CD4-positive, alpha-beta T cell treated with Interleukin-6 for 4 hours (primary cell): ENCODE data around the gene MAGI1.

Experiments used
- DNase-seq: peaks from one replicate; pipeline ENCODE4 v3.0.0-alpha.2; 2020; ENCODE audit warnings: mixed read lengths

Gene MAGI1

GRCh38 chr3:65500398-65501306 lies 538.1 kb downstream of the MAGI1 start:
- no peak for DNase-seq

DNA sequence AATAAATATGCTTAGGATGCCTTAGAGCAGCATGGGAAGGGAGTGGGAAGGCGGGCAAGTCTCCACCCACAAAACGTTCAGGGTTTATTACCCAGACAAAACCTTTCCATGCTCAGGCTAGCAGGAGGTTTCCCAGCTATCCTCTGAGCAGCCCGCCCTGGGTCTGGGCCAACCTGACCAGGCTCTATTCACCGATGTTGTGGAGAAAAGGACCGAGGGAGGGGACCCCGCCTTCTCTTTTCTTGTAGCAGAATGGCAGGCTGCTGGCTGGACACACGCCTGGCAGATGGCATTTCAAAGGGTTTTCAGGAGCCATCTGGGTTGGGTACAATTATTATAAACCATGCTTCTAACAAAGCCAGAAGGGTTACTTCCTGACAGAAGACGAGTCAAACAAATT lies 540.9 kb downstream of the MAGI1 start:
- no peak for DNase-seq

GRCh38 chr3:65497236-65497635 lies 541.5 kb downstream of the MAGI1 start:
- no peak for DNase-seq

DNA sequence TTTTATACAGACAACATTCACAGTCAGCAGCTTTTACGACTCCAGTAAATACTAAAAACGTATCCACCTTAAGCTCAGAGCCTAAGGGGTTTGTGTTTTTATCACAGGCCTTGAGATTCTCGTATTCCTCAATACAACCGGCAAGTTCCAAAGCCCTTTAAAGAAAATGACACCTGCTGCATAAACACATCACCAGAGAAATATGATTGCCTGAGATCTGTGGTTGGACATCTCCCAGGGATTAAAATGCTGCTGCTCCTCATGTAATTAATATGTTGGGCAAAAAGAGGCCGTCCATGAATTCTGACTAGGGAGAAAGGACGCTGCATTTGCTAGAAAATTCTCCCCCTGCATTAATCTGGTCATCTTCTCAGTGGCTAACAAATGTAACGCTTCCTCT lies 544.8 kb downstream of the MAGI1 start:
- DNase-seq, result no peak

GRCh38 chr3:65493371-65493882 lies 545.3 kb downstream of the MAGI1 start:
- DNase-seq, result no peak

DNA sequence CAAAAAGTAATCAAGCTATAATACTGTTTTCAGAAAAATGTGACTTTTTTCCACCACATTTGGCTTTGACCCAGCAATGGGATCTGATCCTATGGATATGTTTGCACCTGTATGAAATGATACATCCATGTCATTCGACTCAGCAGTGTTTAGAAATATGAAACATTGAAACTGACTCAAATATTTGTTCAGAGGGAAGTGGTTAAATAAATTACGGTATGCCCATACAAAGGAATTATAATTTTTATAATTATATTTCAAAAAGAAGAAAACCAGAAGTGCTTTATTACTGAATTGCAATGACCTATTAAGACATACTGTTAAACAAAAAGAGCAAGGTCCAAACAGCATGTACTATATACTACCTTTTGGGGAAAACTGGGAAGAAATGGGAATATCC lies 546.5 kb downstream of the MAGI1 start:
- DNase-seq, result no peak

DNA sequence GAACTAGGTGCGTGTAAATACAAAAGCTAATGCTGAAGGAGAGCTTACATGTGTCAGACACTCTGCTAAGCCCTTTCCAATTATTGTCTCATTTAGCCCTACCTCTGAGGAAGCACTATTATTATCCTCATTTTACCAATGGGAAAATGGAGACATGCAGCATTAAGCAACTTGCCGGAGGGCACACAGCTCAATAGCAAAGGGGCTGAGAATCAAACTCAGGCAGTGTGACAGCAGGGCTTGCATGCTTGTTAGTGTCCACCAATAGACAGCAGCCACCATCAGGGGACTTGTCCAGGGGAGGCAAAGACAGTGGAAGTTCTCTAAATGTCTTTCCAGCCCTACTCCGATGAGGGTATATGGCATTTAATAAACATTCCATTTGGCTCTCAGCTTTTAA lies 548.6 kb downstream of the MAGI1 start:
- no peak for DNase-seq

DNA sequence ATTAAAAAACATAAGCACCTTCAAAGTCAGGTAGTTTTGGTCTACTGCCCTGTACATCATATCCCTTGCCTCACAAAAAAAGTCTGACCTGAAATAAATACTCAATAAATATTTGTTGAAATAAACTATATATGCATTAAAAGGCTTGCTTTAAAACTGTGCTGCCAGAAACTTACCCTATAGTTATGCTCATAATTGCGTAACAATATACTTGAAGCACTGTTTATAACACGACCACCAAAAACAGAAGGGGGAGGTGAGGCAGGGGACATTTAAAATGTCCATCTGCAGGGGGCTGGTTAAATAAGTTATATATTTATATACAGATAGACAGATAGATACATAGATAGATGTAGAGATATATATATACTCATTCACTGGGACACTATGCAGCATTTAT lies 549.5 kb downstream of the MAGI1 start:
- no peak for DNase-seq

- DNase-seq, result no peak
These were observed 552.8 kb downstream of the MAGI1 start for GRCh38 chr3:65485826-65486469.

DNA sequence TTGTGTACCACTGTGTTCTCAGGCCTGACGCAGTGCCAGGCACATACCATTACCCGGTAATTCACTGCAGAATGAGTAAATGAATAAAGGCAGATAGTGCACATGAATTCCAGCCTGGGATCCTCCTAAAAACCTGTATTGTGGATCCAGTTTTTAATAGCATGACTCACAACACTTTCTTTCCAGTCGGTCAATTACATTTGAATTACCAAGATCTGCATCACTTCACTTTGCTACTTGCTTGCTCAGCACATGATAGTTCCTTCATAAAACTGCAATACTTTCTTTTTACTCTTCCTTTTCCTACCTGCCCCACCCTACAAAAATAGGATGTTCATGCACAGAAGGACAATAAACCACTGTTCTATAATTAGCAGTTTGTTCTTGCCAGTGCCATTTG lies 553.8 kb downstream of the MAGI1 start:
- DNase-seq, result no peak

GRCh38 chr3:65483480-65483879 lies 555.2 kb downstream of the MAGI1 start:
- DNase-seq, result no peak

DNA sequence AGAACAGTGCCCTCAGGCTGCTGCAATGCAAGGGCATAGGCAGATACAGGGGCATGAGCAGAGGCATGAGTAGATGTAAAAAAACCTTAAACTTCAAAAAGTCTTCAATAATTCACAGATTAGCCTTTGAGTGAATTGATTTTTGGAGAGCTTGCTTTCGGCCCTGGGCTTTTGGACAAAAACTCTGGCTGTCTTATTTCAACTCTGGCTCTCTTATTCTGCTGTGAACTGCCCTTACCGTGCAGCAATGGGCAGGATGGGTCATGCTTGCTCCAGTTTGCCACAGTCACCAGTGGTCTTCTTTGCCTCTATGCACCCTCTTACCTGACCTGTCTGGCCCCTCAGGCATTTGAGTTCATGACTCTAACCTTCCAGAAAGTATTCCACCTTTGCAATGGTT lies 555.7 kb downstream of the MAGI1 start:
- no peak for DNase-seq

GRCh38 chr3:65481085-65481484 lies 557.6 kb downstream of the MAGI1 start:
- DNase-seq, result no peak

DNA sequence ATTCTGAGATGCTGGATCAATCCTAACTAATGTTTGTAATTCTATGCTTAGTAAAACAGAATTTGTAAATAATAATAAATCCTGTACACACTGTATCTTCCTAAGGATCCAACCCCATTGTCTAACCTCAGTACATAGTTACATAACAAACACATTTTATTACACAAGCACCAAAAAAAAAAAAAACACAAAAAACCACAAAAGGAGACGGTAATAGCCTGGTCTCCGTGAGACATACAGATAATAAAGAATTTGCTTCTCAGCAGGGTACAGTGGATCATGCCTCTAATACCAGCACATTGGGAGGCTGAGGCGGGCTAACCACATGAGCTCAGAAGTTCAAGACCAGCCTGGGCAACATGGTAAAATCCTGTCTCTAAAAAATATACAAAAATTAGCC lies 558.7 kb downstream of the MAGI1 start:
- no peak for DNase-seq

GRCh38 chr3:65478551-65479500 lies 559.9 kb downstream of the MAGI1 start:
- no peak for DNase-seq

GRCh38 chr3:65473736-65474135 lies 565.0 kb downstream of the MAGI1 start:
- DNase-seq, result no peak

DNA sequence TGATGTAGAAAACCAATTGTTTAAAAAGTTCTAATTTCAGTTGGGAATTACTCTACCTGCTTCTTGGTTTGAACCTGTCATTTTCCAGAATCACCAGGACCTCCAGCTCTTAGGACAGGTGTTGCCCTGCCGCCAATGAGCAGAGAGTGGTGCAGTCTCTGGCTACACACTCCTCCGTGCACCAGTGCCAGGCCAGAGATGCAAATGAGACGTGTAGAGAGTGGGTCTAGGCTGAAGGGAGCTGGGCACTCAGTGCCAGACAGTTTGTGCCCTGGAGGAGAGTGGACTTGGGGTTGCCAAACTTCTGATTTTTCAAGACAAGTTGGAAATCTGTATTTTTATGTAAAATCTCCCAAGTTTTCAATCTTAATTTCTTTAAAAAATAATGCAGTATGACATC lies 566.2 kb downstream of the MAGI1 start:
- DNase-seq, result no peak

DNA sequence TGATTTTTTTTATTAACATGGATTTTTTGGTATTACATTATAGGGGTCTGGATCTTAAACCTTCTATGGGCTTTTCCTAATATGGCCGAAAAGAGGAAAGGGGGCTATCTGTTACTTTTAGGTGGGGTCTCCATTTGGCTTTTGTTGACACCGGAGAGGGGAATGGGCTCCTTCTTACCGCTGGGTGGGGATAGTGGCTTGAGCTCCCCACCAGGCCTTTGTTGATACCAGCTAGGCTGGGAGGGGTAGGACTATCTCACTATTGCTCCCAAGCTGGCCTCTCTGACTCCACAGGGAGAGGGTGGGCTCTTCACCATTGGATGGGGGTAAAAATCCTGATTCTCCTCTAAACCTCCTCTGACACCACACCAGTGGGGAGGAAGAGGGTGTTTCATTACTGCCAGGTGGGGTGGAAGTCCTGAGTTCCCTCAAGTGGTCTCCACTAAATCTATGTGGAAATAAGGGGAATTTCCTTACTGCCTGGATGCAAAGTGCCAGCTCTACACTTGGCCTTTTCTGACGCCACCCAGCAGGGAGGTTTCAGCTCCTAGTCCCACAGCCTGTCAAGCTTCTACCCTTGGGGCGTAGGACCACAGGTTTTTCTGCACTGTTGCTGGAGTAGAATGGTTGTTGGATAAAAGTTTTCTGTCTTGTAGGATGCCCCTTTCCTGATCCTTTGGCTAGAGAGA lies 572.3 kb downstream of the MAGI1 start:
- no peak for DNase-seq

DNA sequence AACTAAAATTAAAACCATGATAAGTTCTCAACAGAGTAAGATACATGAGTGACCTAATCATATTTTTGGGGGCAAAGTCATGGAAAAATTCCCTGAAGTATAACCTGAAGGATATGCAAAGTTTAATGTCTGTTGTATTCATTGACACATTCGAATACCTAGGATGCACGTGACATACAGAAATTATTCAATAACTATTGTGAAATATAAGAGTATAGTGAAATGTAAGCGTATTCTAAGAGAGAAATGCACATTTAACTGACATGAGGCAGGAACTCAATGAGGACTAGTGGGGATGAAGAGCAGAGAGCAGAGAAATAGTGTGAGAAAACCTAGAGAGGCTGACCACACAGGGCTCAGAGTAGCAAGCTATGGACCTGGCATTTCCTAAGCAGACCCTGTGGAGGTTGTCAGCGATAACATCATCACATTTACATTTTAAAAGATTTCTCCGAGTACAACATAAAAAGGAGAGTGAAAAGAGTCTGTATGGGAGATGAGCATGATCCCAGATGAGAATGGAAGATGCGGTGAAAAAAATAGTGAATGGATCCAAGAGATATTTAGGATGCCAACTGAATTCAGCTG lies 588.8 kb downstream of the MAGI1 start:
- no peak for DNase-seq

- no peak for DNase-seq
These were observed 590.6 kb downstream of the MAGI1 start for GRCh38 chr3:65448120-65448519.

GRCh38 chr3:65445573-65446169 lies 593.0 kb downstream of the MAGI1 start:
- no peak for DNase-seq

DNA sequence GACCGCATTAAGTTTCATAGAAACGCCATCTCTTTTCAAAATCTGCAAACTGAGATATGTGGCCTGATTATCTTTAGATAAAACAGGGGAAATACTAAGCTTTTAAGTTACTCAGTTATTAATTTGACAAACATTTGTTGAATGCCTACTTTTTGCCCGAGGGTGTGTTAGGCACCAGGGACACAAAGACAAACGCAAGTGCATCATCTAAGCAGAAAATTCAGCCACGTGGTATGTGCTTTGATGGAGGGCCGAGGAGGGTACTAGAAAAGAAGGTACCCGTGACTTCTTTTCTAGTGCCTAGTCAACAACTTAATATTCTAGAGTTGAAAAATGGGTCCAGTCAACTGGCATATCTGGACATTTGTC lies 594.3 kb downstream of the MAGI1 start:
- DNase-seq, result no peak
